Astrocyte of the cerebellum (primary cell): ENCODE data around the gene RTL5.

Experiments
- DNase-seq: peaks from one replicate; pipeline ENCODE4 v3.0.0-alpha.2; 2011; ENCODE audit warnings: low read depth
- H3K4me3 ChIP-seq: 2 replicates; pipeline ENCODE4 v1.5.1; 2011; ENCODE audit warnings: mild to moderate bottlenecking, low read depth, low read length, moderate library complexity
- in situ Hi-C: cut with HindIII; loops from 2 replicates; pipeline ENCODE4 v1.10.0; 2017; ENCODE audit warnings: low sequenced_read_pairs
- TF ChIP-seq, protein P1 (sequence below): IDR thresholded peaks from 2 replicates; pipeline ENCODE4 v1.5.1; 2012; ENCODE audit warnings: low read length, low read depth, moderate library complexity, mild to moderate bottlenecking; ENCODE audit errors: missing control alignments

RTL5 gene

DNA sequence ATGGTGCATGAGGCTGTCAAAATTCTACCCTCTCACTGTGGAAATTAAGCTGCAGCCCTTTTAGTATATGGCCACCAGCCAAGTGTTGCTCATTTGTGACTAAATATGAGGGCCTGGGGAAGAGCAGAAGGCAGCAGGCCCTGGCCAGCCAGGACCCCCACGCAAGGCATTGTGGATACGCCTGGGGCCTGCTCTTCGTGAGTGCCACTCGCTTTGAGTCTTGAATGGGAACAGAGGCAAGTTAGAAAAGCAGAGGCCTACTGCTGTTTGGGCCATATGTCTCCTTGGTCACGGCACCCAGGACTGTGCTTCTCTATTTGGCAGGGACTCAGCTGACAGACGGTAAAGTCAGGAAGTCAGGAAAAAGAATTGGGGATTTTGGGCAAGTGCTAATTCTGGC is 10.9 kb downstream of the RTL5 start:
- in situ Hi-C loops: no loop called here
- no peak for DNase-seq
- TF ChIP-seq, protein P1, sequence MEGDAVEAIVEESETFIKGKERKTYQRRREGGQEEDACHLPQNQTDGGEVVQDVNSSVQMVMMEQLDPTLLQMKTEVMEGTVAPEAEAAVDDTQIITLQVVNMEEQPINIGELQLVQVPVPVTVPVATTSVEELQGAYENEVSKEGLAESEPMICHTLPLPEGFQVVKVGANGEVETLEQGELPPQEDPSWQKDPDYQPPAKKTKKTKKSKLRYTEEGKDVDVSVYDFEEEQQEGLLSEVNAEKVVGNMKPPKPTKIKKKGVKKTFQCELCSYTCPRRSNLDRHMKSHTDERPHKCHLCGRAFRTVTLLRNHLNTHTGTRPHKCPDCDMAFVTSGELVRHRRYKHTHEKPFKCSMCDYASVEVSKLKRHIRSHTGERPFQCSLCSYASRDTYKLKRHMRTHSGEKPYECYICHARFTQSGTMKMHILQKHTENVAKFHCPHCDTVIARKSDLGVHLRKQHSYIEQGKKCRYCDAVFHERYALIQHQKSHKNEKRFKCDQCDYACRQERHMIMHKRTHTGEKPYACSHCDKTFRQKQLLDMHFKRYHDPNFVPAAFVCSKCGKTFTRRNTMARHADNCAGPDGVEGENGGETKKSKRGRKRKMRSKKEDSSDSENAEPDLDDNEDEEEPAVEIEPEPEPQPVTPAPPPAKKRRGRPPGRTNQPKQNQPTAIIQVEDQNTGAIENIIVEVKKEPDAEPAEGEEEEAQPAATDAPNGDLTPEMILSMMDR: no peak
- H3K4me3 ChIP-seq: no peak overlapping the region

DNA sequence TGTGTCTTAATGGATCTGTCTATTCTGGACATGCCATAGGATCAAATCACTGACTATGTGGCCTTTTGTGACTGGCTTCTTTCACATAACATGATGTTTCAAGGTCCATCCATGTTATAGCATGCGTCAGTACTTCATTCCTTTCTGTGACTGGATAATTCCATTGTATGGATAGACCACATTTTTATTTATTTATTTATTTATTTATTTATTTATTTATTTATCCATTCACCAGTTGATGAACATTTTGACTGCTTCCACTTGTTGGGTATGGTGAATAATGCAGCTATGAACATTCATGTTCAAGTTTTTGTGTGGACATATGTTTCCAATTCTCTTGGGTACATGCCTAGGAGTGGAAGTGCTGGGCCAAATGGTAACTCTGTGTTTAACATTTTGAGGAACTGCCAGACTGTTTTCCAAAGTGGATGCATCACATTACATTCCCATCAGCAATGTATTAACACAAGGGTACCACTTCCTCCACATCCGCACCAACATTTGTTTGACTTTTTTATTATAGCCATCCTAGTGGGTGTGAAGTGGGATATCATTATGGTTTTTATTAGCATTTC is 14.0 kb downstream of the RTL5 start:
- DNase-seq: no peak
- no peak overlapping the region for H3K4me3 ChIP-seq
- in situ Hi-C loops: no loop called here
- TF ChIP-seq, protein P1: no peak

DNA sequence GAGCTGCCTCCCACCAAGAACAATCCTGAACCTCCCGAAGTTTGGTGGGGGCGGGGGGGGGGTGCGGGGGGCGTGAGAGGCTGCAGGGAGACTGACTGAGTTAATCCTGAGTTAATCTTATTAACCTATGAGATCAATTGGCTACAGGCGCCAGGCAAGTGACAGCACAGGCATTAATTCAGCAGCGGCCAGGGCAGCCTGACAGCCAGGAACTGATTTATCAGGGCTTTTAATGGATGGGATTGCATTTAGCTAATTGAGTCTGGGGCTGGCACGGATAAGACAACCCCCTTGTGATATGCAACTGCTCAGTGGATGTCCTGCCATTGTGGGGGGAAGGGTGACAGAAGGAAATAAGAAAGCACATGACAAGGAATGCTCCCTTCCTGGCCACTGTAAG is 16.3 kb downstream of the RTL5 start:
- TF ChIP-seq, protein P1: no peak
- H3K4me3 ChIP-seq: no peak overlapping the region
- in situ Hi-C loops: no loop called here
- no peak for DNase-seq

DNA sequence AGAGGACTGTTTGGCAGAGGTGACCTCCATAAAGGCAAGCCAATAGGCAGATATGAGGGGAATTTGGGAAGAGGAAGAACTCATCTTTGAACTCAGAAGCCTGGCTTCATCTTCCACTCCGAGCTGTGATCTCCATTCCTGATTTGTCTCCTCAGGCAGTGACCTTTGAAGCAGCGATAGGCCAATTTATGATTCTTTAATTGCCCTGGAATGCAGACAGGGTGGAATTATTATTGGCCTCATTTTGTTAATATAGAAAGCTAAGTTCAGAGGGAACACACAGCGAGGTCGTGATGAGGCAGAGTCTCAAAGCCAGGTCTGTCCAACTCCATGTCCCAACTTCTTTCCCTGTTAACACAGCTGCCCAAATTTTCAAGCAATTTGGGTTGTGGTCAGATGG is 16.9 kb downstream of the RTL5 start:
- in situ Hi-C loops: no loop called here
- DNase-seq: no peak
- no peak overlapping the region for H3K4me3 ChIP-seq
- TF ChIP-seq, protein P1: no peak

DNA sequence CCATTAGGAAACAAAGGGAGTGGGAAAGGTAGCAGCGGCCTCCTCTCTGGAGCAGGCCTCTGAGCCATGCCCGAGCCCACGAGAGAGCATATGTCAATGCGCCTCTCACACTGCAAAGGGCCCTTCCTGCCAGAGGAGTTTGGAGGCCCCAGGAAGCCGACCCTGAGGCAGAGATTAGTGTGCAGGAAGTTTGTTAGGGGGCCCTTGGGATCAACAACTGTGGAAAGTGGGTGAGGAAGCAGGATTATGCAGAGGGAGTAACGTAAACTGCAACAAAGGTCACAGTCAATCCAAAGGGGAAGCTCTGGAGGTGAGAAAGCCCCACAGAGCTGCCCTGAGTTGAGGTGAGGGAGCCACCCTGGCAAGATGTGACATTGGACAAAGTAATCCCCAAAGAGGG is 17.4 kb downstream of the RTL5 start:
- TF ChIP-seq, protein P1: no peak
- no peak for DNase-seq
- H3K4me3 ChIP-seq: no peak overlapping the region
- in situ Hi-C loops: no loop called here

DNA sequence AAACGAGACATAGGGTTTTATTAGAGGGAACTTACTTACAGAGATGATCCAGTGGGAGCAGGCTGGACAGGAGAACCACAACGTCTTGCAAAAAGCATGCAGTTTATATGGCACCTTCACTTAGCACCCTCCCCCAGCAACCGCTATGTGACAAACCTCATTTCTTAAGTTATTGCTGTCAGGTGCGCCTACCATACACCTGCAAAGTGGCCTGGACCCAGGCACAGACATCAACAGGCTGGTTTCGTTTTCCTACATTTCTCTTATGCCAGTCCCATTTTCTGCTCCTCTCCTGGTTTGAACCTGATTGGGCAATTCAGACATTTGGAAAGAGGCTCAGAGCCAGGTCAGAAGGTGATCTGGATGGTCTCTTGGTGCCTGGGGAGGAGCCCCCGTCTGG is 18.3 kb downstream of the RTL5 start:
- no peak overlapping the region for H3K4me3 ChIP-seq
- in situ Hi-C loops: no loop called here
- TF ChIP-seq, protein P1: no peak
- no peak for DNase-seq
